Measurements from ENCODE around the gene PABPC1L. TPM values are rescaled to one million over a fixed set of nuclear protein-coding genes. Genes with fewer than 3 reads are reported as not detected.

Gene PABPC1L
- total and polyA plus RNA-seq, 2 of the 13 experiments (the other 11 are each of a cell fraction or from before 2014, with no cell fraction given): 30.8 to 252 TPM

DNA sequence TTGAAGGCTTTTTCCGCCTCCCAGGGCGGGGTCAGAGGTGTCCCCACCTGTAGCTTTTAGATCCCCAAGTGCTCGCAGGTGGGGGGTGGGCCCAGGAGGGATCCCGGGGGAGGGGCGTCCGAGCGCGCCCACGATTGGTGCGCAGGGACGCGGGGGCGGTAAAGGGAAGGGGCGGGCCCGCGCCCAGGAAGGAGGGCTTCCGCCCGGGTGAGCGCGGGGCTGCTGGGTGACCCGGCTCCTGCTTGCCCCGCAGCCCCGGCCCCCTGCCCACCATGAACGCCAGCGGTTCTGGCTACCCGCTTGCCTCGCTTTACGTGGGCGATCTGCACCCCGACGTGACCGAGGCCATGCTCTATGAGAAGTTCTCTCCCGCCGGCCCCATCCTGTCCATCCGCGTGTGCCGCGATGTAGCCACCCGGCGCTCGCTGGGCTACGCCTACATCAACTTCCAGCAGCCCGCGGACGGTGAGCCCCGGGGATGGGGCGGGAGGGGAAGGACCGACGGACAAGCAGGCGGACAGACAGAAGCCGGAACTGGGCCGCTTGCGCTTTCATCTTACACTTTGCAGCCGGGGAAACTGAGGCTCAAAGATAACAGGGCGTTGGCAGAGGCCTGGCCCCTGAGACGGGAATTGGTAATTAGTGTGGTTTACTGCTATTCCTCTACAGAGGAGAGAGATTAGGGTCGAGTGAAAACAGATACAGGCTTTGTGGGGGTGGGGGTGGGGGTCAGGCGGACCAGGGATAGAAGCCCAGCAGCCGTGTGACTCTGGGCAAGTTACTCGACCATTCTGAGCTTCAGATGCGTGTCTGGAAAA, at the start of gene PABPC1L (continued):
- TF ChIP-seq, protein P1, sequence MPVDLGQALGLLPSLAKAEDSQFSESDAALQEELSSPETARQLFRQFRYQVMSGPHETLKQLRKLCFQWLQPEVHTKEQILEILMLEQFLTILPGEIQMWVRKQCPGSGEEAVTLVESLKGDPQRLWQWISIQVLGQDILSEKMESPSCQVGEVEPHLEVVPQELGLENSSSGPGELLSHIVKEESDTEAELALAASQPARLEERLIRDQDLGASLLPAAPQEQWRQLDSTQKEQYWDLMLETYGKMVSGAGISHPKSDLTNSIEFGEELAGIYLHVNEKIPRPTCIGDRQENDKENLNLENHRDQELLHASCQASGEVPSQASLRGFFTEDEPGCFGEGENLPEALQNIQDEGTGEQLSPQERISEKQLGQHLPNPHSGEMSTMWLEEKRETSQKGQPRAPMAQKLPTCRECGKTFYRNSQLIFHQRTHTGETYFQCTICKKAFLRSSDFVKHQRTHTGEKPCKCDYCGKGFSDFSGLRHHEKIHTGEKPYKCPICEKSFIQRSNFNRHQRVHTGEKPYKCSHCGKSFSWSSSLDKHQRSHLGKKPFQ (CRISPR knock-in tag; IDR thresholded peaks at IDR 0.05; ENCODE audit: insufficient replicate concordance): peak; percentile 84
- TF ChIP-seq ZFP41 (CRISPR knock-in tag; IDR thresholded peaks at IDR 0.05; ENCODE audit: borderline replicate concordance) (no peak), ZNF10 (CRISPR knock-in tag; IDR thresholded peaks at IDR 0.05; ENCODE audit: borderline replicate concordance, low read depth) (peak; percentile 83; the same call in 1 of the 2 replicates), JUND (CRISPR knock-in tag; IDR thresholded peaks at IDR 0.05) (0 out of 2 replicates have a peak, but pooled peaks have one; percentile 32), IRF2 (CRISPR knock-in tag; IDR thresholded peaks at IDR 0.05) (peak; percentile 80), ZNF737 (CRISPR knock-in tag; IDR thresholded peaks at IDR 0.05; ENCODE audit: borderline replicate concordance) (no peak), ZNF251 (CRISPR knock-in tag; IDR thresholded peaks at IDR 0.05) (no peak), MATR3 (CRISPR knock-in tag; IDR thresholded peaks at IDR 0.05) (no peak), SP2 (CRISPR knock-in tag; IDR thresholded peaks at IDR 0.05) (peak; percentile 78), KLF16 (CRISPR knock-in tag; IDR thresholded peaks at IDR 0.05) (peak in 1 of 2 experiments; percentile 77; a peak in 2 of 4 replicates), JARID2 (CRISPR knock-in tag; IDR thresholded peaks at IDR 0.05; ENCODE audit: insufficient replicate concordance) (no peak), SALL1 (CRISPR knock-in tag; IDR thresholded peaks at IDR 0.05) (peak; percentile 86), ZNF674 (CRISPR knock-in tag; IDR thresholded peaks at IDR 0.05; ENCODE audit: low read depth) (no peak; the same call in 1 of the 2 replicates)
- TF ChIP-seq, protein P2, sequence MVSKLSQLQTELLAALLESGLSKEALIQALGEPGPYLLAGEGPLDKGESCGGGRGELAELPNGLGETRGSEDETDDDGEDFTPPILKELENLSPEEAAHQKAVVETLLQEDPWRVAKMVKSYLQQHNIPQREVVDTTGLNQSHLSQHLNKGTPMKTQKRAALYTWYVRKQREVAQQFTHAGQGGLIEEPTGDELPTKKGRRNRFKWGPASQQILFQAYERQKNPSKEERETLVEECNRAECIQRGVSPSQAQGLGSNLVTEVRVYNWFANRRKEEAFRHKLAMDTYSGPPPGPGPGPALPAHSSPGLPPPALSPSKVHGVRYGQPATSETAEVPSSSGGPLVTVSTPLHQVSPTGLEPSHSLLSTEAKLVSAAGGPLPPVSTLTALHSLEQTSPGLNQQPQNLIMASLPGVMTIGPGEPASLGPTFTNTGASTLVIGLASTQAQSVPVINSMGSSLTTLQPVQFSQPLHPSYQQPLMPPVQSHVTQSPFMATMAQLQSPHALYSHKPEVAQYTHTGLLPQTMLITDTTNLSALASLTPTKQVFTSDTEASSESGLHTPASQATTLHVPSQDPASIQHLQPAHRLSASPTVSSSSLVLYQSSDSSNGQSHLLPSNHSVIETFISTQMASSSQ (IDR thresholded peaks at IDR 0.05; ENCODE audit: low read depth): no peak
- TF ChIP-seq, protein P2 (CRISPR knock-in tag; IDR thresholded peaks at IDR 0.05; ENCODE audit: borderline replicate concordance): no peak
- TF ChIP-seq, protein P3, sequence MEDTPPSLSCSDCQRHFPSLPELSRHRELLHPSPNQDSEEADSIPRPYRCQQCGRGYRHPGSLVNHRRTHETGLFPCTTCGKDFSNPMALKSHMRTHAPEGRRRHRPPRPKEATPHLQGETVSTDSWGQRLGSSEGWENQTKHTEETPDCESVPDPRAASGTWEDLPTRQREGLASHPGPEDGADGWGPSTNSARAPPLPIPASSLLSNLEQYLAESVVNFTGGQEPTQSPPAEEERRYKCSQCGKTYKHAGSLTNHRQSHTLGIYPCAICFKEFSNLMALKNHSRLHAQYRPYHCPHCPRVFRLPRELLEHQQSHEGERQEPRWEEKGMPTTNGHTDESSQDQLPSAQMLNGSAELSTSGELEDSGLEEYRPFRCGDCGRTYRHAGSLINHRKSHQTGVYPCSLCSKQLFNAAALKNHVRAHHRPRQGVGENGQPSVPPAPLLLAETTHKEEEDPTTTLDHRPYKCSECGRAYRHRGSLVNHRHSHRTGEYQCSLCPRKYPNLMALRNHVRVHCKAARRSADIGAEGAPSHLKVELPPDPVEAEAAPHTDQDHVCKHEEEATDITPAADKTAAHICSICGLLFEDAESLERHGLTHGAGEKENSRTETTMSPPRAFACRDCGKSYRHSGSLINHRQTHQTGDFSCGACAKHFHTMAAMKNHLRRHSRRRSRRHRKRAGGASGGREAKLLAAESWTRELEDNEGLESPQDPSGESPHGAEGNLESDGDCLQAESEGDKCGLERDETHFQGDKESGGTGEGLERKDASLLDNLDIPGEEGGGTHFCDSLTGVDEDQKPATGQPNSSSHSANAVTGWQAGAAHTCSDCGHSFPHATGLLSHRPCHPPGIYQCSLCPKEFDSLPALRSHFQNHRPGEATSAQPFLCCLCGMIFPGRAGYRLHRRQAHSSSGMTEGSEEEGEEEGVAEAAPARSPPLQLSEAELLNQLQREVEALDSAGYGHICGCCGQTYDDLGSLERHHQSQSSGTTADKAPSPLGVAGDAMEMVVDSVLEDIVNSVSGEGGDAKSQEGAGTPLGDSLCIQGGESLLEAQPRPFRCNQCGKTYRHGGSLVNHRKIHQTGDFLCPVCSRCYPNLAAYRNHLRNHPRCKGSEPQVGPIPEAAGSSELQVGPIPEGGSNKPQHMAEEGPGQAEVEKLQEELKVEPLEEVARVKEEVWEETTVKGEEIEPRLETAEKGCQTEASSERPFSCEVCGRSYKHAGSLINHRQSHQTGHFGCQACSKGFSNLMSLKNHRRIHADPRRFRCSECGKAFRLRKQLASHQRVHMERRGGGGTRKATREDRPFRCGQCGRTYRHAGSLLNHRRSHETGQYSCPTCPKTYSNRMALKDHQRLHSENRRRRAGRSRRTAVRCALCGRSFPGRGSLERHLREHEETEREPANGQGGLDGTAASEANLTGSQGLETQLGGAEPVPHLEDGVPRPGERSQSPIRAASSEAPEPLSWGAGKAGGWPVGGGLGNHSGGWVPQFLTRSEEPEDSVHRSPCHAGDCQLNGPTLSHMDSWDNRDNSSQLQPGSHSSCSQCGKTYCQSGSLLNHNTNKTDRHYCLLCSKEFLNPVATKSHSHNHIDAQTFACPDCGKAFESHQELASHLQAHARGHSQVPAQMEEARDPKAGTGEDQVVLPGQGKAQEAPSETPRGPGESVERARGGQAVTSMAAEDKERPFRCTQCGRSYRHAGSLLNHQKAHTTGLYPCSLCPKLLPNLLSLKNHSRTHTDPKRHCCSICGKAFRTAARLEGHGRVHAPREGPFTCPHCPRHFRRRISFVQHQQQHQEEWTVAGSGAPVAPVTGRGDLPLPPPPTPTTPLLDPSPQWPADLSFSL (CRISPR knock-in tag; IDR thresholded peaks at IDR 0.05): no peak

Data from HepG2 (cell line).